LNCaP clone FGC (cell line): ENCODE measurements around the gene B4GALNT1.

Experiments
- DNase-seq: peaks from one replicate; pipeline ENCODE4 v3.0.0-alpha.2; 2011; ENCODE audit warnings: low read depth
- H3K4me3 ChIP-seq: 2 replicates; pipeline ENCODE4 v1.5.1; 2011; ENCODE audit warnings: mild to moderate bottlenecking, low read depth, low read length, control low read depth
- CTCF ChIP-seq: IDR thresholded peaks from 2 replicates; pipeline ENCODE4 v1.5.1; 2012; ENCODE audit warnings: mild to moderate bottlenecking; ENCODE audit not compliant: control insufficient read depth, insufficient read depth; ENCODE audit errors: extremely low read depth

The B4GALNT1 gene

GRCh38 chr12:57631566-57632072 is 1.4 kb downstream of the B4GALNT1 start:
- no peak overlapping the region for H3K4me3 ChIP-seq
- no peak for TF ChIP-seq CTCF
- no peak for DNase-seq

GRCh38 chr12:57630891-57631433 is 2.0 kb downstream of the B4GALNT1 start:
- no peak overlapping the region for H3K4me3 ChIP-seq
- DNase-seq = no peak
- no peak for TF ChIP-seq CTCF

- no peak for DNase-seq
- H3K4me3 ChIP-seq = no peak overlapping the region
- no peak for TF ChIP-seq CTCF
Measured at GRCh38 chr12:57629897-57630471, 3.0 kb downstream of the B4GALNT1 start.

GRCh38 chr12:57628280-57629191 is 4.5 kb downstream of the B4GALNT1 start:
- TF ChIP-seq CTCF = no peak
- DNase-seq = no peak
- H3K4me3 ChIP-seq = no peak overlapping the region

GRCh38 chr12:57627501-57628279 is 5.3 kb downstream of the B4GALNT1 start:
- no peak for TF ChIP-seq CTCF
- no peak for DNase-seq
- H3K4me3 ChIP-seq = no peak overlapping the region

GRCh38 chr12:57626921-57627445 is 6.0 kb downstream of the B4GALNT1 start:
- H3K4me3 ChIP-seq = no peak overlapping the region
- no peak for DNase-seq
- no peak for TF ChIP-seq CTCF
